HG03045 (cell line): Measurements from ENCODE around the gene KRT1.

ENCODE experiments used
- ATAC-seq: cut with Tn5 transposase; IDR thresholded peaks from one replicate; pipeline ENCODE4 v1.9.1; 2021; ENCODE audit warnings: mild to moderate bottlenecking, moderate library complexity; ENCODE audit not compliant: unreplicated experiment

The KRT1 gene

DNA sequence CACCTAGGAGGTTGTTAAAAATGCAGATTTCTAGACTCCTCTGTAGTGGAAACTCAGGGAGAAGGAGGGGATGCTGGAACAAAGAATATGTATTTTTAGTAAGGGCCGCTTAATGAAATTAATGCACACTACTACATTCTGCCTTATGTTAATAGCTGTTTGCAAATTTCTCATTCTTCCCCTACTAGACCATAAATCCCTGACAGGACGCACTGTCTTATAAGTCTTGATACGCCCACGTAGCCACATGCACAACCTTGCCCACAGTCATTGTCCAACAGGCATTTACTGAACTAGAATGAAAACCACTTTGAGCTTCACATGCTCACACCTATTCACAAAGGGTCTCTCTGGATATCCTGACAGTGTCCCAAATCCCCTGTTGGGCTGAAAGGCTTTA lies 38.7 kb downstream of the KRT1 start:
- ATAC-seq: no peak

DNA sequence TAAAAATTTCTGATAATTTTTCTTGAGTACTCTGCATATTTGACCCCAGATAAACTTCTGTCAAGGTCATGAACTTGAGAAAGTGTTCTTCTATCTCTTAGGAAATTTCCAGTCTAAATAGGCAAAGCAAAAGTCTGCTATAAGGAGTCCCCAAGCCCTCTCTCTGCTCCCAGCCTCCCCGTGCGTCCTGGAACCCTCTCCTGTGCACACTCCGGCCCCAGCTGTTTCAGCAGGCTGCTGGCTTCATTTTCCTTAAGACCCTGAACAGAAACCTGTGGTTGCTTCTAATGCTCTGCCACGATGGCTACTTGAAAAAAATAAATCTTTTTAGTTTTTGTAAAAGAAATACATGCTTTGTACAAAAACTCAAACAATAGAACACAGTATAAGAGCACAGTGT lies 42.9 kb downstream of the KRT1 start:
- no peak for ATAC-seq

DNA sequence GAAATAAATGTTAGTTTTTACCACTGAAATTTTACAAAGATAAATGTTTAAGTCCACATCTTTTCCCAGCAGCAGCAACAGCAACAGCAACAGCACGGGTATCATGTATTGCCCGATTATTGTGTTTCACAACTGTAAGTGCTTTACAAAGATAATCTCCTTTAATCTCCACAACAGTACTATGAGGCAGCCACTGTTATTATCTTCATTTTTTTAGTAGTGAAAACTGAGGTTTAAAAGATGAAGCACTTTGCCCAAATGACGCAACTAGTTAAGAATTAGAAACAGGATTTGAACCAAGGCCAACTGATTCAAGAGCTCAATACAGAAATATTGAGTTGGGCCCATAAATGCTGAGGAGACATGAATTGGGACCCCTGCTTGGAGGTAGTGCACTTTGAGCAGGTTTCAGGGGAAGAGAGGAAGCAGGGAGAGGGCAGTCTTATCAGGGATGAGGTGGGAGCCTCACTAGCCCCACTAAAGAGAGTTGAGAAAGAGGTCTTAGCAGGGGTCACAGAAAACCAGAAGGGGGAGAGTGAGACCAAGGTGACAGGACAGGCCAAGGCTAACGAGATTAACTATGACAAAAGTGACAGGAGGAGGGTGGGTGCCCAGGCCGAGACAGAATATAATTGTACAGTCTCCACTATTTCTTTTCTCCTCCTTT lies 43.5 kb downstream of the KRT1 start:
- ATAC-seq: no peak

DNA sequence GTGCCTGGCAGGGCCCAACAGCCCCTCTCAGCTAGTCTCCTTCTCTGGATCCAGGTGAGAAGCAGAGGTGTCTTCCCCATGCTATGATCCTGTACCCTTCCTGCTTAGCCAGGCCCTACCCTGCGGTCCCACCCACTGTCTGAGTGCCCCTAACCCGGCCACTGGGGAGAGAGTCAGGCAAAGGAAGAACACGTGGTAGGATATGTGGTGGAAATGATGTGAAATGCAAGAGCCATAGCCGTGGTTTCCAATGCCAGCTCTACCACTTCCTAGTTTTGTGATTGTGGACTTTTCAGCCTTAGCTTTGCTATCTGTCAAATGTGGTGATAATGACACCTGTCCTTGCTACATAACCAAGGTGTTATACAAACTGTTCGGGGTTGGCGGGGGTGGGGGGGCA lies 44.0 kb downstream of the KRT1 start:
- no peak for ATAC-seq

DNA sequence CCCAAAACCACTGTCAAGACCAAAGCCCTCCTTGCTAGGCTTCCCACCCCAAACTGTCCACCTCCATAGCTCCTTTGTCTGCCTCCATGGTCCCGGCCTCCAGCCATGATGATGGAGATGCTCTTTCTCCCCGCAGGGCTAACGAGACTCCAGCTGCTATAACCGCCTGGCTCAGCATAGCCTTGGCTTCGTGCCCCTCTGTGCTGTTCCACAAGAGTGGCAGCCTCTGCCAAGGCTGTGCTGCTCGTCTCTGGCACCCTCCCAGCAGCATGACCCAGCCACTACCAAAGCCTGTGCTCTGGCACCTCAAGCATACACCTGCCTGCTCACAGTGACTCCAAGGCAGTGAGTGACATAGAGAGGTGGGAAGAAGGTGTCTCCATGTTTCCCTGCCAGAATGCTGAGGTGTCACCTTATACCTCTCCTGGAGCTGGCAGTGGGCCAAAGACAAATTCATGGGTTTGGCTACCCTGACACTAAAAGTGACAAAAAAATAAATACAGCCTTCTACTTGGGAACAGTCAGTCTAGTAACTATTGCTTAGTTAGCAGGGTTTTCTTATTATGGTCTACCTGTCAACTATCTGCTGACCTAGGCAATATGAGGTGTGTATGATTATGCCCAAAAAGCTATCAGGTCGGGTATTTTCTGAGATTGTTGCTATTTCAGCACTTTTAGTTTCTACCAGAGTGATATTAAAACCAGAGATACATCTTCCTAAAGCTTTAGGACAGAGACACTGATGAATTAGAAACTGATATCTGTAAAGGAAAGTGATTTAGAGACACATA lies 45.7 kb downstream of the KRT1 start:
- ATAC-seq: no peak

DNA sequence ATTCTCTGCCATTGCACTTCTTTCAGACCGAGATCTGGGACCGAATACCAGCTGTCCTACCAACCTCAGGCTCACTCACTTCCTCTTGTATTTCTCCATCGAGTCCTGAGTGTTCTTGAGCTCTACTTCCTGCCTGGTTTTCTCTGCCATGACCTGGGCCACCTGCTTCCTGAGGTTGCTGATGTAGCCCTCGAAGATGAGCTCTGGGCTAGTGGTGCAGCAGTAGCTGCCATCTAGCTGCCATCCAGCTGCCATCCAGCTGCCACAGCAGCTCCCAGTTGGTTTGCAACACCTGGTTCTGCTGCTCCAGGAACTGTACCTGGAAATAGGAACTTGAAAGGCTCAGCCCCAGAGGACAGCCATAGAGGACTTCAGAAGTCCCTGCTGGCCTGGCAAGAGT lies 46.8 kb downstream of the KRT1 start:
- no peak for ATAC-seq

DNA sequence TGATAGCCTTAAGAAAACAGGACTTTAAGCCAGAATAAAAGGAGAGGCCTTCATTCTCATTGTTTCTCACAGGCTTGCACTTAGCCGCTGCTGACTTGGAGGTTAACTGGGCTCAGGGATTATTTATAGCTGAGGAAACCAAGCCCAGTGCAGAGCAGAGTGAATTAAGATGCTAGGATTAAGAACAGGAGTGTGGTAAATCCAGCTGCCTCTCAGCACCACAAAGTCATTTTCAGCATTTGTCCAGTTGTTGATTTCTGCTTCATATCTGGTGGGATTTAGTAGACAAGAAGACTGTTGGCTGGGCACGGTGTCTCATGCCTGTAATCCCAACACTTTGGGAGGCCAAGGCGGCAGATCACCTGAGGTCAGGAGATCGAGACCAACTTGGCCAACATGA lies 47.6 kb downstream of the KRT1 start:
- no peak for ATAC-seq

DNA sequence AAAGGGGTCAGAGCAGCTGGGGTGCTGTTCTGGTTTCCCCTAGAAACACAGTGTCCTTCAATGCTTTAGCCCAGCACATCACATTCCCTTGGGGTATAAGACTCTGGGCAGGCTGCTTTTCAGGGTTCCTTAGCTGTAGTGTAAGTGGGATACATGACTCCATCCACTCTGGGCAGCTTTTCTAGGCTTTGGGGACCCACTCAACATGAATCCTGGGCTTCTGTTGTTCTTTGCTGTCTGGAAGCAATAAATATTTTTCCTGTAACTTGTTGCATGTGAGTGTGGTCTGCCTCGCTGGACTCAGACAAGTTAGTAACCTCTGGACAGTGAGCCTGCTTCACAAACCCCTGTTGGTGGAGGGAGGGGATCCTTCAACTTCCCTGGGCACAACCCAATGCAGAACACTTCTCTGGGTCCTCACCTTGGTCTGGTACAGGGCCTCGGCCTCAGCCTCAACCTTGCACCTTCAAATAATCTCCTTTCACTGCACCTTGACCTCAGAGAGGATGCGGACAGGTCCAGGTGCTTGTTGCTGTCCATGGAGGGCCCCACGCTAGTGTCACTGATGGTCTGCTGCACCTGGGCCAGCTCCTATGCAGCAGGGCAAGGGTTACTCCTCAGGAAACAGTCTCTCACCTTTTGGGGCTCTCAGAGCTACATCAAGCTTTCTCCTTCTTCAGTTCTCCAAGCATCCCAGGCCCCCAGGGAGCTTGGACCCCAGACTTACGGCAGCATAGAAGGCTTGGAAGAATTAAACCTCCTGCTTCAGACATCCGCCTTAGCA lies 48.3 kb downstream of the KRT1 start:
- ATAC-seq: no peak

DNA sequence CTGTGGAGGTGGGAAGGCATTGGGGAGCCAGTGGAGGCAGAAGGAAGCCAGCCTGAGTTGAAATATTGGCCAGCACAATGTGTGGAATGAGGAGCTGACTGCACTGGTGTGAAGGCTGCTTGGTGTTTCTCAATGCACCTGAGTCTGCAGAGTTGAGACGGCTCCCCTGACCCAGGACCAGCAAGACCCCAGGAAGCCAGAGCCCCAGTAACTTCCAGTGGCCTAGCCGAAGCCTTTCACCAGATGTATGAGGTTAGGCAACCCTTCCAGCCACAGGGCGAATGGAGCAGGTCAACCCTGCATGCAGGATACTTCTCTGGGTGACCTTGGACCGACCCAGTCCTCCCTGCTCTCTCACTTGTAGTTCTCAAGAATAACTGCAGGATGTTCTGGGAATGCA lies 48.9 kb downstream of the KRT1 start:
- no peak for ATAC-seq

DNA sequence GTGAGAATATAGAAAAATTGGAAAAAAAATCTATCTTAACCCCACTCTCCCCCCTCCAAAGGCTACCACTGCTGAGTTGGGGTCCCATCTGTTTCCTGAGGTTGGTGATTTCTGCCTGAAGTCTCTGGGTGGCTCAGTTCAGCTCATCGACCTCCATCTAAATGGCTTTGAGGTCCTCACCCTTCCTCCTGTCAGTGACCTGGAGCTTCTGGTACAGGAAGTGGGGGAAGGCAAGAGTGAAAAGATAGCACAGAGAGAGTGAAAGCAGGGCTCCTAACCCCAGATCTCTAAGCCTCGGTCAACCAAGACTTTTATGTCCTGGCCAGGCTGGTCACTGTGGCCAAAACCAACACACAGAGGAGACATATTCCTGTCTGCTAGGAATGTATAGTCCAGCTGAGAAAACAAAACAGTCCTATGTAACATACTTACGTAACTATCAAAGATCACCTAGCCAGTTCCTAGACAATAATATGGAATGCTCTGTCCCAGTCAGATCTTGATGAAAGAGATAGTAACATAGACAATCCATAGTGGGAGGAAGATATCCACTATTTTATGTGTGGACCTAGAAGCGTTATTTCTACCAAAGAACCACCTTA lies 49.5 kb downstream of the KRT1 start:
- no peak for ATAC-seq

DNA sequence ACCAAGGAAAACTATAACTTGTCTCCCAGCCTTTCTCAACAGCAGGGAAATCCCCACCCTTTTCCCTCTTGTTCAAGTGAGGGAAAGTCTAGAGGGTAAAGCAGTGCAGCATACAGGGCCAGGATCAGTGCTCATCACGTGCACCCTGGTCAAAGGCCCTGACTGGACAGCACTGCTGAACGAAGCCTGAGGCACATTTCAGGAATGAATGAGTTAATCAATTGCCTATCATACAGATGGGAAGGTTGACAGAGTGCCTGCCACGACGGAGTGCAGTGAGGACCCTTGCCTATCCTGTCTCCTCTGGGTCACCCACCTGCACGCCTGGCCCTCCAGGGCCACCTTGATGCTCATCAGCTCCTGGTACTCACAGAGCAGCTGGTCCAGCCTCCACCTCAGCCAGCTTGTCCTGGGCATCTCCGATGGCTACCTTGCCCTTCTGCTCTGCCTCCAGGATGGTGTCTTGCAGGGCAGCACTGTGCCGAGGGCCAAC lies 50.2 kb downstream of the KRT1 start:
- ATAC-seq: no peak

DNA sequence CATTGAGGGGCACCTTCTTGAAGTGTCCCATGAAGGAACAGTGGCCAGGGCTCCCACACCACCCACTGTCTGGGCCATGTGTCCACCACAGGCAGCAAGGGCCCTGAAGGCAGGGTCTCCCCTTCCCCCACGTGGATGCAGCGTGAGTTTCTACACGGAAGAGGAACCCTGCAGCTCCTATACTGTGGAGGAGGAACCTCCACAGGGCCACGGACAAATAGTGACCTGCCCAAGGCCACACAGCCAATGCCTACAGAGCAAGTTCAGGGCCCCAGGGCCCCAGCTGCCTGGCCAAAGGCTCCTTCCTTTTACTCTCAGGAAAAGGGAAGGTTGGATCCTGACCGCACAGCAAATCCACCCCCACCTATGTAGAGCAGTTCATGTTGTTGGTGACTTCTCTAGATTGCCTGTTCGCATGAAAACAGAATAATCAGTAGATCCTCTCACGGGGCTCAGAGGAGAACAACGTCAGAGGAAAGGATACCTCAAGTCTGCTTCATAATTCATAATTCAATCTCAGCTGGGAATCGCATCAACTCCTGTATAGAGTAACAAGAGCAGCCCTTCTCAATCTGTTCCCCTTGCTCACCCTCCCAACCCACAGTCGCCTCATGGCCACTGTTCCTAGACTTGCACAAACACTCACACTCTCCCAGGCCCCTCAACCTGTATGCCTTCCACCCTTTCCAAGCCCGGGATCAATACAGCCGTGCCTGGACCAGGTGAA lies 50.8 kb downstream of the KRT1 start:
- no peak for ATAC-seq

DNA sequence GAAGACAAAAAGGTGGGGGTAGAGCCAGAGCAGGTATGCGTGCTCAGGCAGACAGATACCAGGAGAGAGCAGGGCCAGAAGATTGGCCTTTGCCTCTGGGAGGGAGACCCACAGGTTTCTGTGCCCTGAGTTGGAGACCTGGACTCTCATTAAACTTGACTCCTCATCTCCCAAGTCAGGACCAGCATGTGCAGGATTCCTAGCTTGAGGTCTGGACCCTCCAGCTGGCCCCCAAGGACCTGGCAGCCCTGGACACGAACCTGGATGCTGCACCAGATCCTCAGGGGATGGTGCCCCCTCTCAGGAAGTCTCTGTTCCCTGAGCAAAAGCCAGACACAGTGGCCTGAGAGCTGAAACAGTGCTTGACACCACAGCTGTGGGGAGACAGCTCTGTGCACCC lies 51.4 kb downstream of the KRT1 start:
- no peak for ATAC-seq

DNA sequence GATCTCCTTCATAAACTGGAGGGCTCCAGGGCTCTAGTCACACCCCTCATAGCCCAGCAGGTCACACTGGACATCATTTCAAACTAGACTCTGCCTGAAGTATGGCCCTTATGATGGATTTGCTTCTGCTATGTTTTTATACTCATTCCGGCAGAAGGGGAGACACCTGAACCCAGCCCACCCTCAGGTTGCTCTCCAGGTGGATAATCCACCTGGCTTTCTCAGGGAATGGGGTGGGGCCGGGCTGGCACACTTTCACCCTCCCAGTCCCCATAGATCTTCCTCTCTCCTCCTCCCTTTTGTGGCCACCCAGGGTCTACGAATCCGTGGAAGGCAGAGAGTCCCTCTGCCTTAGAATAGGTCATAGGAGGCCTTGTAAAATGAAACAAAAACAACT lies 52.1 kb downstream of the KRT1 start:
- no peak for ATAC-seq

DNA sequence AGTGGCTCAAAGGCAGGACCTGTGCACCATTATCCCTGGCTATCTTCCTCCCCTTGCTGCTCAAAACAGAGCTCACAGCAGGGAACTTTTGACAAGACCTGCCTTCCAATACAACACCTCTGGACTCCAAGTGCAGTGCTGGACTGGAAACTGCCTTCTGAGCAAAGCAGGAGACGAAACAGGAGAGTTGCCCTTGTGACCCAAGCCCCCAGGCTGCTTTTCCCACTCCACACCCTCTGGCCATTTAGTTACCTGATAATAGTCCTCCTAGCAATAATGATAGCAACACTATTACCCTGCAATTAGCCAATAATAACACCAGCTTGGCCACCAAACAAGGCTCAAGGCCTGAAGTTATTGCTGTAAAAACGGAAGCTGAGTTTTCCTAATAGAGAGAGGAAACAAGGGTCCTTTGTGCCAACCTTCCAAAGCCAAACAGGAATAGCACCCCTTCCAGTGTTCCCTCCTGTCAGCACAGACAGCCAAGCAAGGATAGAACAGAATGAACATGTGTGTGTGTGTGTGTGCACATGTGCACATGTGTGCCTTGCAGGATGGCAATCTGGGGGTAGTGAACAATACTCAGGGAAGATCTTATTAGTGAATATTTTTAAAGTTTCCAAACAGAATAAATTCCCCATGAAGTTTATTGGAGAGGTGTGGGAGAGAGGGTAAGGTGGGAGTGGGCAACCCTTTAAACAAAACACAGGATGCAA lies 52.7 kb downstream of the KRT1 start:
- no peak for ATAC-seq
